ENCODE measurements around the gene CSMD2.

Gene CSMD2

DNA sequence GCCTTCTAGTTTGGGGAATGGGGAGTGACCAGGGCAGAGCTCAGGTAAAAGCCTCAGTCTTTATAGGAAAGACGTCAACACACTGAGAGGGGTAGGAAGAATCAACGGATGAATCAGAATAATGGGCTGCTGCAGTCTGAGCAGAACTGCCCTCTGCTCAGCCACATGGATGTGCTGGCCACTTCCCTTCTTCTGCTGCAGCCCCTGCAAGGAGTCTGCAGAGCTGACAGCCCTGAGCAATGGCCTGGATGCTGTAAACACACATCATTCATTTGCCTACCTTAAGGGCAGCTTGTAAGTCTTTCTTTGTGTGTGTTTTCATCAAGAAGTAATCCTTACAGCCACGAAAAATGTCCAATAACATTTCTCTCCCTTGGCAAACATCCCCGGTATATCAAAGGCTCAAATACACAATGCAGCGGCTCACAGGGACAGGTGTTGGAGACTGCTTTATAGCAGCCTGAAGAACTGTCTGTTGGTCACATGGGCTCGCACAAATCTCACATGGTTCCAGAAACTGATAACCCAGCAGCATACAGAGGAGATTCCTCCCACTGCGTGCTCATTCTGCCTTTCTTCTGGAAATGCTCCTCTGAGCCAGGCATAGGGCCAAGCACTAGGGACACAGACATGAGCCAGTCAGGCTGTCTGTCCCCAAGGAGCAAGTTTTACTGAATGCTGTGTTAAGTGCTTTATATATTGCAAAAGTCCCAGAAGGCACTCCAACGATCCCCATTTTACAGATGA is 191.1 kb downstream of the CSMD2 start:
- TF ChIP-seq, protein P1, sequence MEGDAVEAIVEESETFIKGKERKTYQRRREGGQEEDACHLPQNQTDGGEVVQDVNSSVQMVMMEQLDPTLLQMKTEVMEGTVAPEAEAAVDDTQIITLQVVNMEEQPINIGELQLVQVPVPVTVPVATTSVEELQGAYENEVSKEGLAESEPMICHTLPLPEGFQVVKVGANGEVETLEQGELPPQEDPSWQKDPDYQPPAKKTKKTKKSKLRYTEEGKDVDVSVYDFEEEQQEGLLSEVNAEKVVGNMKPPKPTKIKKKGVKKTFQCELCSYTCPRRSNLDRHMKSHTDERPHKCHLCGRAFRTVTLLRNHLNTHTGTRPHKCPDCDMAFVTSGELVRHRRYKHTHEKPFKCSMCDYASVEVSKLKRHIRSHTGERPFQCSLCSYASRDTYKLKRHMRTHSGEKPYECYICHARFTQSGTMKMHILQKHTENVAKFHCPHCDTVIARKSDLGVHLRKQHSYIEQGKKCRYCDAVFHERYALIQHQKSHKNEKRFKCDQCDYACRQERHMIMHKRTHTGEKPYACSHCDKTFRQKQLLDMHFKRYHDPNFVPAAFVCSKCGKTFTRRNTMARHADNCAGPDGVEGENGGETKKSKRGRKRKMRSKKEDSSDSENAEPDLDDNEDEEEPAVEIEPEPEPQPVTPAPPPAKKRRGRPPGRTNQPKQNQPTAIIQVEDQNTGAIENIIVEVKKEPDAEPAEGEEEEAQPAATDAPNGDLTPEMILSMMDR (IDR thresholded peaks at IDR 0.05; ENCODE audit: insufficient read depth, missing control alignments) = no peak
- FAIRE-seq = no peak
- no peak for DNase-seq (ENCODE audit: insufficient read length, low spot score)

DNA sequence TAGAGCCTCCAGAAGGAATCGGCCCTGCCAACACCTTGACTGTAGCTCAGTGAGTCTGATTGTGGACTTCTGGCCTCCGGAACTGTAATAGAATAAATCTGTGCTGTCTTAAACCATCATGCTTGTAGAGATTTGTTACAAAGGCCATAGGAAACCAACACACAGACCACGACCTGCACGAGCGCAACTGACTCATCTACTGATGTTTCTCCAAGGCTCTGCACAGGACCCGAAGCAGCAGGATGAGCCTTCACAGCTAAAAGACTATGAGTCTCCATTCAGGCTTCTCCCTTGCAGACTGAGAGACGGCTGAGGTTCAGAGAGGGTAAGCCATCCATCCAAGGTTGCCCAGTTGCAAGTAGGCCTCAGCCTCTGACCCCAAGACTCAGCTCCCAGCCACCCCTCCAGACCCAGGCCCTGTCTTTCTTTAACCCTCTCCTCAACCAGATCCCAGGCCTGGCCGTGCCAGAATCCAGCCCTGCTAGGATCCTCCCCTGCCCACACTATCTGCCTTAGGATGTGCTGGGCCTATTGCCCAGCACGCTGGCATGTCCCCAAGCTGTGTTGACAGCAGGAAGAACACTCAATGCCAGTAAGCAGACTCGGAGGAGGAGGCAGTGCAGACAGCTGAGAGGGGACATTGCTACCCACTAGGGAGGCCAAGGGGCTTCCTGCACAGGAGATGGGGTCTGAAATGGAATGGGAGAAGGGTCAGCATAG is 192.2 kb downstream of the CSMD2 start:
- TF ChIP-seq, protein P1 (IDR thresholded peaks at IDR 0.05; ENCODE audit: insufficient read depth, missing control alignments) = no peak
- DNase-seq (ENCODE audit: insufficient read length, low spot score) = no peak
- no peak for FAIRE-seq

DNA sequence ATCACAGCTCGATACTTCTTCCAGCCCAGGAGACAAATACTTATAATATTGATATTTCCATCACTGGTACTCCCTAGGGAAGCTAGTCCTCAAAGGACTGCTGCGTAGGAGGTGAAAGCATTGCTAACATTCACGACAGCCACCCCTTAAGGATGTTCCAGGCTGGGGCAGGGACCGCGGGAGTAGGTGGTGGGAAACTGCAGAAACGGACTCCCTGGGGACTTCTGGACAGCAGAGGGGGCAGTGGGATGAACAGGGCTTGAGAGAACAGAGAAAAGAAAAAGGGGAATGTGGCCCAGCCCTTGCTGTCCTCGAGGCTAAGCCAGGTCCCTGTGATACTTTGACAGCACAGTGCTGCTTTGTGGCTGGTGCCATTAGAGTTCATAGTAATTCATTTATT is 193.1 kb downstream of the CSMD2 start:
- TF ChIP-seq, protein P1 (IDR thresholded peaks at IDR 0.05; ENCODE audit: insufficient read depth, missing control alignments) = no peak
- FAIRE-seq (no peak), DNase-seq (ENCODE audit: insufficient read length, low spot score) (no peak)

DNA sequence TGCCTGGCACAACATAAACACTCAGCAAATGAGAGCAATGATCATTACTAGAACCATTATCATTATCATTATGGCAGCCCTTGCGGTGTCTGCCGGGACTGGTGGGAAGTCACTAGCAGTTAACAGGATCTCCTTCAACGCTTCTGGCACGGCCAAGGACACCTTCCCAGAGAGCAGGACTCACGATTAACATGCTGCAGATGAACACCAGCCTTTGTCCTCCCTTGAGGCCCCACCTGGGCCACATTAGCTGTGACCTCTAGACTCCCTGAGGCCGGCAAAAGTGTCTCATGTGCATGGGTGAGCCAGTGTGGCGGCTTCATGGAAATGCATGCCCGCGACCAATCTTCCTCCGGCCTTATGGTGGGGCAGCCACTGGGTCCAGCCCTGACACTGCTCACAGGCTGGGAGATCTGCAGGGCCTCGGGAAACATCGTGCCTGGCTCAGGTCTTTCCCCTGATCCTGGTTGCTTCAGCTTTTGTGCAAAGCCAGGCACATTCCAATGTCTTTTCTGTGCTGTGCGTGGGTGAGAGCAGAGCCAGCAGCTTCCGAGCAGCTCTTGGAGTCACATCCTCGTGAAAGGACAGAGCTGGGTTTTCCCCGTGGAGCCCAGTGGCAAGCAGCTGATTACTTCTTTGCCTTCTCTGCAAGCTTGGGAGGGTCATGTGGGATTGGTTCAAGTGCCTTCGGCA is 193.9 kb downstream of the CSMD2 start:
- FAIRE-seq = no peak
- DNase-seq (ENCODE audit: insufficient read length, low spot score) = no peak
- TF ChIP-seq, protein P1 (IDR thresholded peaks at IDR 0.05; ENCODE audit: insufficient read depth, missing control alignments) = no peak

DNA sequence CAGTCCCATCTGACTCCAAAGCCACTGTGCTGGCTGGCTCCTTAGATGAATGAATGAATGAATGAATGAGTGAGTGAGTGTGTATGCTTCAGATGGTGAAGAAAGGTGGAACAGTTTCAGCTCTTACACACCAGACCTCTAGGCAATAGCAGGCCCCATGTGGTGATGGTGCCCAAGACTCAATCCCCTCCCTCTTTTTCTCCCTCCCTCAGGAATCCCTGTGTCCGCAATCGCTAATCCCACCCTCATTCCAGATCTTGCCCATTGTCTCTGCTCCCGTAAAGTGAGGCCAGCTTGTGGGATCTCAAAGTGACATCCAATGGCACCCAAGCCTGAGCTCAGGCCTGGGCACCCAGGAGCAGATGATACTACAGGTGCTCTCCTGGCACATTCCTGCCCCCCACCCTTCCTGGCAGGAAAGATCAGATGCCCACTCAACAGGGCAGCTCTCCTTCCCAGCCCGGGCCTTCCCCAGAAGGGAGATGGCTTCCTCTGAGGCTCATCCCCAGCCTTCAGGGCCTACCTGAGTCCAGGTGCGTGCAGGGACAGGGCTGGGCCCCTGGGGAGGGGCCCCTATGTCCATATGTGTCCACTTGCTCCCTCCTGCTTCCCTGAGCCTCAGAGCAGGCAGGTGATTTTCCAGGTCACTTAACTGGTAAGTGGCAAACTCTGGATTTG is 194.7 kb downstream of the CSMD2 start:
- DNase-seq (ENCODE audit: insufficient read length, low spot score) (no peak), FAIRE-seq (no peak)

DNA sequence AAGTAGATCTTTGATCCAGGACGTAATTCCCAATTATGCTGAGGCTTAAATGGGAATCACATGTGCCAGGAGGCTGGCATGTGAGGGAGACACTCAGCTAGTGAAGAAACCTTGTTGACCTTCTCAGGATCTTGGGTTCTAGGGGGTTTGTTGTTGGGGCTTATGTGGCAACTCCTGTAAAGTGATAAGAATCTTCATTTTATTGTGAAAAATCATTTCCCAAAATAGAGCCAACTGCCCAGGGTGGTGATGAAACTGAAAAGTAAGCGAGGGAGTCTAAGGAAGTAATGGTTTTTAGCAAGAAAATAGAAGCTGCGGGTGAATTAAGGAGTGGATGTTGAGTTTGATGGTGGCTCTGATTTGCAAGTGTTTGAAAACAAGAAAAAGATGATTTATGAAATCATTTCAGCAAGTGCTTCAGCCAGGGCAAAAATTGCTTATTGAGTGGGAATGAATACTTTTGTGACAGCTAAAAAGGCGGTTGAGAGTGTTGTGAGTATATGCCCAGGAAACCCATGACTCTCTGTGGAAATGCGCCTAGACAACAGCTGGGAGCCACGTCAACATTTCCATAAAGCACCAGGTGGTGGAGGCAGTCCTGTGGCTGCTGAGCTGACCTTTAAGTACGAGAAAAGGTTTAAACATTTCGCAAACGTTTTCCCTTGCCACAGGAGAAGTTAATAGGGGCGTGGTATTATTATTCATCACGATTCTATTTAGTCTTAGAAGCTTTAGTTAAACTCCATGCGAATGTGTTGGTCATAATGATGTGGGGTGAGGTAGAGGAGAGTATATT is 198.5 kb downstream of the CSMD2 start:
- TF ChIP-seq, protein P1 (IDR thresholded peaks at IDR 0.05; ENCODE audit: insufficient read depth, missing control alignments) = no peak
- no peak for DNase-seq (ENCODE audit: insufficient read length, low spot score)
- FAIRE-seq = no peak

More for the DNA sequence above, 194.7 kb downstream of the CSMD2 start:
- TF ChIP-seq, protein P1 (IDR thresholded peaks at IDR 0.05; ENCODE audit: insufficient read depth, missing control alignments) = no peak
